ENCODE data around the gene RUSC1.

- TF ChIP-seq POLR2AphosphoS5 (IDR thresholded peaks at IDR 0.05; ENCODE audit: low read depth, low read length) (no peak; the same call in 1 of the 2 replicates), TAF1 (IDR thresholded peaks at IDR 0.05; ENCODE audit: borderline replicate concordance, low read depth, low read length) (no peak)
Observed at GRCh38 chr1:155329980-155330598, 9.4 kb downstream of the RUSC1 start.
